GM21526 (cell line): ENCODE results near the gene TCERG1L.

ENCODE experiments used
- ATAC-seq: cut with Tn5 transposase; IDR thresholded peaks from one replicate; pipeline ENCODE4 v1.9.1; 2021; ENCODE audit warnings: moderate library complexity; ENCODE audit not compliant: unreplicated experiment, low FRiP score

Gene TCERG1L

GRCh38 chr10:131058799-131059198 is 252.7 kb downstream of the TCERG1L start:
- ATAC-seq, result no peak

GRCh38 chr10:131056781-131057180 is 254.7 kb downstream of the TCERG1L start:
- no peak for ATAC-seq

- ATAC-seq, result no peak
Observed at GRCh38 chr10:131056091-131056579, 255.4 kb downstream of the TCERG1L start.

- ATAC-seq, result no peak
Observed at GRCh38 chr10:131055437-131055836, 256.1 kb downstream of the TCERG1L start.

- ATAC-seq, result no peak
Observed at GRCh38 chr10:131053192-131053591, 258.3 kb downstream of the TCERG1L start.

- no peak for ATAC-seq
Observed at GRCh38 chr10:131050162-131050766, 261.3 kb downstream of the TCERG1L start.

- ATAC-seq, result no peak
Observed at GRCh38 chr10:131049016-131049415, 262.5 kb downstream of the TCERG1L start.

- ATAC-seq, result no peak
Observed at GRCh38 chr10:131048606-131049005, 262.9 kb downstream of the TCERG1L start.

GRCh38 chr10:131047501-131047900 is 264.0 kb downstream of the TCERG1L start:
- no peak for ATAC-seq

GRCh38 chr10:131046194-131046593 is 265.3 kb downstream of the TCERG1L start:
- ATAC-seq, result no peak

GRCh38 chr10:131044379-131045111 is 267.0 kb downstream of the TCERG1L start:
- ATAC-seq, result no peak

GRCh38 chr10:131043039-131043691 is 268.4 kb downstream of the TCERG1L start:
- no peak for ATAC-seq
